Breast epithelium (tissue), 3 donors: ENCODE data around the gene KRT2.

Source experiments
- POLR2AphosphoS5 ChIP-seq, 3 donors: sonication (generic); formaldehyde crosslinking; IDR thresholded peaks; one replicate each; pipeline ENCODE4 v1.6.1; 2017; ENCODE audit warnings: antibody characterized with exemption in 3 of 3
- TF ChIP-seq, protein P1 (sequence below), 3 donors: fragments of 450-650 bp; IDR thresholded peaks; one replicate each; pipeline ENCODE4 v1.5.1; 2016 to 2017; ENCODE audit warnings: antibody characterized with exemption in 3 of 3, mild to moderate bottlenecking in 3 of 3, moderate library complexity in 3 of 3

DNA sequence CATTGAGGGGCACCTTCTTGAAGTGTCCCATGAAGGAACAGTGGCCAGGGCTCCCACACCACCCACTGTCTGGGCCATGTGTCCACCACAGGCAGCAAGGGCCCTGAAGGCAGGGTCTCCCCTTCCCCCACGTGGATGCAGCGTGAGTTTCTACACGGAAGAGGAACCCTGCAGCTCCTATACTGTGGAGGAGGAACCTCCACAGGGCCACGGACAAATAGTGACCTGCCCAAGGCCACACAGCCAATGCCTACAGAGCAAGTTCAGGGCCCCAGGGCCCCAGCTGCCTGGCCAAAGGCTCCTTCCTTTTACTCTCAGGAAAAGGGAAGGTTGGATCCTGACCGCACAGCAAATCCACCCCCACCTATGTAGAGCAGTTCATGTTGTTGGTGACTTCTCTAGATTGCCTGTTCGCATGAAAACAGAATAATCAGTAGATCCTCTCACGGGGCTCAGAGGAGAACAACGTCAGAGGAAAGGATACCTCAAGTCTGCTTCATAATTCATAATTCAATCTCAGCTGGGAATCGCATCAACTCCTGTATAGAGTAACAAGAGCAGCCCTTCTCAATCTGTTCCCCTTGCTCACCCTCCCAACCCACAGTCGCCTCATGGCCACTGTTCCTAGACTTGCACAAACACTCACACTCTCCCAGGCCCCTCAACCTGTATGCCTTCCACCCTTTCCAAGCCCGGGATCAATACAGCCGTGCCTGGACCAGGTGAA is 22.6 kb downstream of the KRT2 start:
- TF ChIP-seq POLR2AphosphoS5 (IDR thresholded peaks at IDR 0.05): no peak
- TF ChIP-seq, protein P1, sequence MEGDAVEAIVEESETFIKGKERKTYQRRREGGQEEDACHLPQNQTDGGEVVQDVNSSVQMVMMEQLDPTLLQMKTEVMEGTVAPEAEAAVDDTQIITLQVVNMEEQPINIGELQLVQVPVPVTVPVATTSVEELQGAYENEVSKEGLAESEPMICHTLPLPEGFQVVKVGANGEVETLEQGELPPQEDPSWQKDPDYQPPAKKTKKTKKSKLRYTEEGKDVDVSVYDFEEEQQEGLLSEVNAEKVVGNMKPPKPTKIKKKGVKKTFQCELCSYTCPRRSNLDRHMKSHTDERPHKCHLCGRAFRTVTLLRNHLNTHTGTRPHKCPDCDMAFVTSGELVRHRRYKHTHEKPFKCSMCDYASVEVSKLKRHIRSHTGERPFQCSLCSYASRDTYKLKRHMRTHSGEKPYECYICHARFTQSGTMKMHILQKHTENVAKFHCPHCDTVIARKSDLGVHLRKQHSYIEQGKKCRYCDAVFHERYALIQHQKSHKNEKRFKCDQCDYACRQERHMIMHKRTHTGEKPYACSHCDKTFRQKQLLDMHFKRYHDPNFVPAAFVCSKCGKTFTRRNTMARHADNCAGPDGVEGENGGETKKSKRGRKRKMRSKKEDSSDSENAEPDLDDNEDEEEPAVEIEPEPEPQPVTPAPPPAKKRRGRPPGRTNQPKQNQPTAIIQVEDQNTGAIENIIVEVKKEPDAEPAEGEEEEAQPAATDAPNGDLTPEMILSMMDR (IDR thresholded peaks at IDR 0.05): no peak
